Activated CD4-positive, alpha-beta memory T cell treated with anti-CD3 and anti-CD28 coated beads, Interleukin-2, amount 10 ng/mL, durations not matched to agents 7 days and 5 days (primary cell): Measurements from ENCODE around the gene GHRH. TPM values are rescaled to one million over a fixed set of nuclear protein-coding genes. Genes with fewer than 3 reads are reported as not detected.
A peak's percentile ranks its signal among the peaks of the same experiment; 100 is the strongest.

Experiments
- CTCF ChIA-PET: fragments of 350-600 bp; sonication (Branson Sonifier 250); formaldehyde crosslinking; loops from one replicate; lab custom pipeline; 2021; ENCODE audit warnings: antibody characterized with exemption, inconsistent platforms; lab: Charles Lee
- POLR2A ChIA-PET: fragments of 350-600 bp; sonication (Branson Sonifier 250); formaldehyde crosslinking; loops from one replicate; lab custom pipeline; 2021; ENCODE audit warnings: antibody characterized with exemption; lab: Charles Lee
- DNase-seq: peaks from one replicate; pipeline ENCODE4 v3.0.0-alpha.2; 2020
- H3K27ac Mint-ChIP-seq: one replicate; pipeline ENCODE4 v1.8.0; 2021; ENCODE audit warnings: mild to moderate bottlenecking, mixed read lengths
- H3K27me3 Mint-ChIP-seq: one replicate; pipeline ENCODE4 v1.8.0; 2021; ENCODE audit warnings: mixed read lengths
- H3K36me3 Mint-ChIP-seq: one replicate; pipeline ENCODE4 v1.8.0; 2021; ENCODE audit warnings: low read depth, mixed read lengths
- H3K4me1 Mint-ChIP-seq: one replicate; pipeline ENCODE4 v1.8.0; 2021; ENCODE audit warnings: mixed read lengths
- H3K4me3 Mint-ChIP-seq: one replicate; pipeline ENCODE4 v1.8.0; 2021; ENCODE audit warnings: mild to moderate bottlenecking, mixed read lengths
- H3K9me3 Mint-ChIP-seq: one replicate; pipeline ENCODE4 v1.8.0; 2021; ENCODE audit warnings: mixed read lengths
- total RNA-seq, 2 experiments: library from RNA; stranded (reverse); gene quantifications; one replicate each; pipeline ENCODE4 v1.2.3, GENCODE V29; 2021

Gene GHRH
- total RNA-seq, 2 experiments from 2014 or later, result not detected

GRCh38 chr20:37284691-37285161 is 23.1 kb upstream of the GHRH start:
- Mint-ChIP-seq H3K36me3 (no peaks in the 10 kb centered on the region), H3K4me3 (no peak overlapping the region), H3K27ac (no peak overlapping the region), H3K9me3 (no peaks in the 10 kb centered on the region), H3K4me1 (peaks cover 8% of the 10 kb centered on the region), H3K27me3 (peaks cover 8% of the 10 kb centered on the region)
- ChIA-PET POLR2A (interaction anchor here (1.0 kb wide), 1 partner anchor 190 kb away, joined by 3 read pairs; no protein-coding TSS in a partner anchor), CTCF (no interaction called here)
- no peak for DNase-seq

GRCh38 chr20:37283530-37284195 is 22.0 kb upstream of the GHRH start:
- no peak for DNase-seq
- peaks cover 4% of the 10 kb centered on the region for H3K4me1 Mint-ChIP-seq
- peaks cover 8% of the 10 kb centered on the region for H3K27me3 Mint-ChIP-seq
- ChIA-PET POLR2A (interaction anchor here (1.0 kb wide), 1 partner anchor 189 kb away, joined by 3 read pairs; no protein-coding TSS in a partner anchor), CTCF (no interaction called here)
- H3K27ac Mint-ChIP-seq, result no peak overlapping the region
- H3K4me3 Mint-ChIP-seq, result no peak overlapping the region
- no peaks in the 10 kb centered on the region for H3K36me3 Mint-ChIP-seq
- H3K9me3 Mint-ChIP-seq, result no peaks in the 10 kb centered on the region

- Mint-ChIP-seq H3K9me3 (no peaks in the 10 kb centered on the region), H3K27me3 (peaks cover 7% of the 10 kb centered on the region), H3K36me3 (no peaks in the 10 kb centered on the region), H3K27ac (no peak overlapping the region), H3K4me3 (no peak overlapping the region), H3K4me1 (no peaks in the 10 kb centered on the region)
- DNase-seq, result no peak
- POLR2A ChIA-PET, result no interaction called here
- CTCF ChIA-PET, result interaction anchor here (0.9 to 1.2 kb wide), 2 partner anchors 13 to 101 kb away, joined by 3 to 4 read pairs; no protein-coding TSS in a partner anchor
Measured at GRCh38 chr20:37282556-37282955, 20.9 kb upstream of the GHRH start.

- Mint-ChIP-seq H3K4me1 (peaks cover 4% of the 10 kb centered on the region), H3K4me3 (no peak overlapping the region), H3K9me3 (no peaks in the 10 kb centered on the region), H3K27ac (no peak overlapping the region), H3K27me3 (peaks cover 6% of the 10 kb centered on the region), H3K36me3 (no peaks in the 10 kb centered on the region)
- POLR2A ChIA-PET, result interaction anchor here (1.9 kb wide), 1 partner anchor 9 kb away, joined by 11 read pairs; the partner anchor contains the start of gene MANBAL
- DNase-seq, result no peak
- CTCF ChIA-PET, result interaction anchor here (1.6 kb wide), 1 partner anchor 16 kb away, joined by 3 read pairs; no protein-coding TSS in a partner anchor
Measured at GRCh38 chr20:37280403-37280802, 18.8 kb upstream of the GHRH start.

GRCh38 chr20:37279820-37280219 is 18.2 kb upstream of the GHRH start:
- H3K27me3 Mint-ChIP-seq, result peaks cover 8% of the 10 kb centered on the region
- CTCF ChIA-PET, result no interaction called here
- DNase-seq, result no peak
- H3K36me3 Mint-ChIP-seq, result no peaks in the 10 kb centered on the region
- no peak overlapping the region for H3K4me3 Mint-ChIP-seq
- no peak overlapping the region for H3K27ac Mint-ChIP-seq
- POLR2A ChIA-PET, result interaction anchor here (1.9 kb wide), 1 partner anchor 10 kb away, joined by 11 read pairs; the partner anchor contains the start of gene MANBAL
- no peaks in the 10 kb centered on the region for H3K9me3 Mint-ChIP-seq
- H3K4me1 Mint-ChIP-seq, result peaks cover 4% of the 10 kb centered on the region

GRCh38 chr20:37278966-37279590 is 17.5 kb upstream of the GHRH start:
- no peak overlapping the region for H3K27ac Mint-ChIP-seq
- peaks cover 4% of the 10 kb centered on the region for H3K4me1 Mint-ChIP-seq
- no peak overlapping the region for H3K4me3 Mint-ChIP-seq
- ChIA-PET POLR2A (interaction anchor here (1.9 kb wide), 1 partner anchor 10 kb away, joined by 11 read pairs; the partner anchor contains the start of gene MANBAL), CTCF (no interaction called here)
- peaks cover 8% of the 10 kb centered on the region for H3K27me3 Mint-ChIP-seq
- H3K36me3 Mint-ChIP-seq, result no peaks in the 10 kb centered on the region
- no peak for DNase-seq
- H3K9me3 Mint-ChIP-seq, result no peaks in the 10 kb centered on the region

- ChIA-PET POLR2A (interaction anchor here (1.6 kb wide), 1 partner anchor 12 kb away, joined by 4 read pairs; the partner anchor contains the start of gene MANBAL), CTCF (interaction anchor here (1.2 to 2.4 kb wide), 4 partner anchors 10 to 258 kb away, joined by 5 to 9 read pairs (median 6); no protein-coding TSS in a partner anchor)
- no peaks in the 10 kb centered on the region for H3K9me3 Mint-ChIP-seq
- H3K27ac Mint-ChIP-seq, result no peak overlapping the region
- peaks cover 2% of the 10 kb centered on the region for H3K27me3 Mint-ChIP-seq
- peaks cover 4% of the 10 kb centered on the region for H3K4me1 Mint-ChIP-seq
- no peak for DNase-seq
- no peaks in the 10 kb centered on the region for H3K36me3 Mint-ChIP-seq
- H3K4me3 Mint-ChIP-seq, result no peak overlapping the region
Measured at GRCh38 chr20:37277253-37277593, 15.6 kb upstream of the GHRH start.

- H3K9me3 Mint-ChIP-seq, result no peaks in the 10 kb centered on the region
- H3K27ac Mint-ChIP-seq, result no peak overlapping the region
- H3K4me1 Mint-ChIP-seq, result peaks cover 4% of the 10 kb centered on the region
- peaks cover 2% of the 10 kb centered on the region for H3K27me3 Mint-ChIP-seq
- no peak overlapping the region for H3K4me3 Mint-ChIP-seq
- H3K36me3 Mint-ChIP-seq, result no peaks in the 10 kb centered on the region
- DNase-seq, result peak; percentile 18
- ChIA-PET POLR2A (interaction anchor here (1.6 kb wide), 1 partner anchor 13 kb away, joined by 4 read pairs; the partner anchor contains the start of gene MANBAL), CTCF (interaction anchor here (1.4 to 2.4 kb wide), 3 partner anchors 9 to 258 kb away, joined by 6 to 9 read pairs (median 7); no protein-coding TSS in a partner anchor)
Measured at GRCh38 chr20:37276494-37277252, 15.1 kb upstream of the GHRH start.

GRCh38 chr20:37274851-37275524 is 13.4 kb upstream of the GHRH start:
- Mint-ChIP-seq H3K9me3 (no peaks in the 10 kb centered on the region), H3K36me3 (no peaks in the 10 kb centered on the region), H3K4me3 (no peak overlapping the region), H3K27ac (no peak overlapping the region), H3K27me3 (peaks cover 2% of the 10 kb centered on the region), H3K4me1 (peaks cover 4% of the 10 kb centered on the region)
- POLR2A ChIA-PET, result no interaction called here
- no peak for DNase-seq
- CTCF ChIA-PET, result no interaction called here

- DNase-seq, result no peak
- H3K27ac Mint-ChIP-seq, result no peak overlapping the region
- no peak overlapping the region for H3K4me3 Mint-ChIP-seq
- ChIA-PET POLR2A (no interaction called here), CTCF (no interaction called here)
- no peaks in the 10 kb centered on the region for H3K36me3 Mint-ChIP-seq
- H3K27me3 Mint-ChIP-seq, result peaks cover 2% of the 10 kb centered on the region
- H3K9me3 Mint-ChIP-seq, result no peaks in the 10 kb centered on the region
- H3K4me1 Mint-ChIP-seq, result peaks cover 4% of the 10 kb centered on the region
Measured at GRCh38 chr20:37273988-37274387, 12.4 kb upstream of the GHRH start.

- peaks cover 2% of the 10 kb centered on the region for H3K27me3 Mint-ChIP-seq
- H3K9me3 Mint-ChIP-seq, result no peaks in the 10 kb centered on the region
- H3K4me3 Mint-ChIP-seq, result no peak overlapping the region
- H3K36me3 Mint-ChIP-seq, result no peaks in the 10 kb centered on the region
- no peak overlapping the region for H3K27ac Mint-ChIP-seq
- ChIA-PET CTCF (interaction anchor here (1.1 to 3.9 kb wide), 3 partner anchors 18 to 262 kb away, joined by 3 to 14 read pairs (median 4); partner anchors contain the start of gene MANBAL), POLR2A (no interaction called here)
- peaks cover 1% of the 10 kb centered on the region for H3K4me1 Mint-ChIP-seq
- no peak for DNase-seq
Measured at GRCh38 chr20:37271421-37271768, 9.8 kb upstream of the GHRH start.
